HCT116 (cell line): ENCODE results near the gene SDR42E2. TPM values are rescaled to one million over a fixed set of nuclear protein-coding genes. Genes with fewer than 3 reads are reported as not detected.

Experiments used
- ATAC-seq: fragments of 200-7000 bp; cut with Tn5 transposase; 2 replicates; pipeline ENCODE4 v1.9.1; 2020; ENCODE audit warnings: mild to moderate bottlenecking, moderate library complexity
- BruUV-seq: library from RNA; stranded (reverse); fragments of 400-500 nt; replicated peaks from 2 replicates; lab custom pipeline; 2021; lab: Mats Ljungman, UMichigan
- CTCF ChIA-PET: fragments of 300-600 bp; sonication (Branson Sonifier 250); formaldehyde crosslinking; loops from one replicate; lab custom pipeline; 2021; ENCODE audit warnings: antibody characterized with exemption; lab: Charles Lee
- POLR2A ChIA-PET: fragments of 300-600, 350-600 bp; sonication (Branson Sonifier 250); formaldehyde crosslinking; loops from one replicate; lab custom pipeline; 2021; ENCODE audit warnings: antibody characterized with exemption; lab: Charles Lee
- RAD21 ChIA-PET, 2 experiments: fragments of 300-600 bp; sonication (Branson Sonifier 250); formaldehyde crosslinking; loops; one replicate each; lab custom pipeline; 2023; ENCODE audit warnings: low total read pairs in 2 of 2; ENCODE audit not compliant: uncharacterized antibody in 2 of 2, unreplicated experiment in 2 of 2, low non-redundant PET in 1 of 2; lab: Charles Lee
- DNase-seq: peaks from one replicate; pipeline ENCODE4 v3.0.0-alpha.2; 2010; ENCODE audit warnings: low read depth, low spot score
- H2AFZ ChIP-seq: fragments of 200-600 bp; shearing (Covaris generic), sonication (generic); 2 replicates; pipeline ENCODE4 v1.6.1; 2017; ENCODE audit warnings: low read depth, mixed run types, mixed read lengths, antibody characterized with exemption, low read length; ENCODE audit not compliant: poor library complexity, severe bottlenecking
- H3K27ac ChIP-seq: 2 replicates; pipeline ENCODE4 v1.5.1; 2012; ENCODE audit warnings: low read depth, low read length
- H3K27me3 ChIP-seq: fragments of 200-600 bp; sonication (generic); 2 replicates; pipeline ENCODE4 v1.6.1; 2016; ENCODE audit warnings: mixed run types, low read length, mixed read lengths; ENCODE audit not compliant: insufficient read depth
- H3K36me3 ChIP-seq, 2 experiments: fragments of 200-500 bp in 1 of 2; fragments of 200-600 bp in 1 of 2; sonication (Bioruptor generic) in 1 of 2; sonication (generic) in 1 of 2; 2 replicates each; pipeline versions ENCODE4 v1.5.1 to v1.6.1; 2014 to 2016; ENCODE audit warnings: low read length in 2 of 2, inconsistent platforms in 1 of 2, mixed read lengths in 1 of 2, mixed run types in 1 of 2; ENCODE audit not compliant: insufficient read depth in 2 of 2, control insufficient read depth in 1 of 2
- H3K4me1 ChIP-seq, 2 experiments: fragments of 200-600 bp in 1 of 2; sonication (generic) in 1 of 2; 2 replicates each; pipeline versions ENCODE4 v1.5.1 to v1.6.1; 2012 to 2017; ENCODE audit warnings: low read length in 2 of 2, inconsistent platforms in 1 of 2, mild to moderate bottlenecking in 1 of 2, mixed read lengths in 1 of 2, mixed run types in 1 of 2, moderate library complexity in 1 of 2; ENCODE audit not compliant: insufficient read depth in 2 of 2, control insufficient read depth in 1 of 2
- H3K4me2 ChIP-seq: fragments of 200-600 bp; sonication (generic); 2 replicates; pipeline ENCODE4 v1.6.1; 2017; ENCODE audit warnings: mixed run types, low read length, mixed read lengths
- H3K4me3 ChIP-seq, 2 experiments: fragments of 200-600 bp in 1 of 2; sonication (generic) in 1 of 2; replicated peaks in 1 of 2; 2 replicates each; pipeline ENCODE4 v1.5.1; 2011 to 2016; ENCODE audit warnings: low read length in 2 of 2, control low read depth in 1 of 2, low read depth in 1 of 2, mild to moderate bottlenecking in 1 of 2, mixed read lengths in 1 of 2, mixed run types in 1 of 2
- H3K79me2 ChIP-seq: fragments of 200-600 bp; sonication (generic); 2 replicates; pipeline ENCODE4 v1.6.1; 2017; ENCODE audit warnings: mild to moderate bottlenecking, mixed run types, low read length, moderate library complexity, mixed read lengths; ENCODE audit not compliant: insufficient read depth
- H3K9ac ChIP-seq: fragments of 200-600 bp; sonication (generic); 2 replicates; pipeline ENCODE4 v1.6.1; 2016; ENCODE audit warnings: low read length, mixed read lengths
- H3K9me2 ChIP-seq: fragments of 200-600 bp; sonication (generic), shearing (Covaris generic); 2 replicates; pipeline ENCODE4 v1.6.1; 2017; ENCODE audit warnings: mixed run types, mild to moderate bottlenecking, moderate library complexity; ENCODE audit not compliant: insufficient read depth
- H3K9me3 ChIP-seq, 2 experiments: fragments of 200-500 bp in 1 of 2; fragments of 200-600 bp in 1 of 2; sonication (Bioruptor generic) in 1 of 2; sonication (generic) in 1 of 2; 2 replicates each; pipeline ENCODE4 v1.6.1; 2014 to 2017; ENCODE audit warnings: low read length in 2 of 2, mixed read lengths in 2 of 2, inconsistent platforms in 1 of 2, low read depth in 1 of 2, mild to moderate bottlenecking in 1 of 2, mixed run types in 1 of 2, moderate library complexity in 1 of 2; ENCODE audit not compliant: control insufficient read depth in 1 of 2, insufficient read depth in 1 of 2
- H4K20me1 ChIP-seq: fragments of 200-600 bp; sonication (generic), shearing (Covaris generic); 2 replicates; pipeline ENCODE4 v1.6.1; 2017; ENCODE audit warnings: mixed run types, mild to moderate bottlenecking, moderate library complexity; ENCODE audit not compliant: insufficient read depth
- CEBPB ChIP-seq: IDR thresholded peaks from 2 replicates; pipeline ENCODE4 v1.6.1; 2012; ENCODE audit warnings: low read depth
- ELF1 ChIP-seq: IDR thresholded peaks from 2 replicates; pipeline ENCODE4 v1.6.1; 2012; ENCODE audit warnings: low read depth, borderline replicate concordance
- EZH2phosphoT487 ChIP-seq: fragments of 200-600 bp; IDR thresholded peaks from 2 replicates; pipeline ENCODE4 v1.6.1; 2018; ENCODE audit warnings: antibody characterized with exemption, borderline replicate concordance
- FOSL1 ChIP-seq: IDR thresholded peaks from 2 replicates; pipeline ENCODE4 v1.6.1; 2012; ENCODE audit warnings: low read depth
- JUND ChIP-seq: IDR thresholded peaks from 2 replicates; pipeline ENCODE4 v1.6.1; 2012
- POLR2AphosphoS5 ChIP-seq: IDR thresholded peaks from 2 replicates; pipeline ENCODE4 v1.6.1; 2011; ENCODE audit warnings: mild to moderate bottlenecking, low read depth, low read length, moderate library complexity
- SIN3A ChIP-seq: IDR thresholded peaks from 2 replicates; pipeline ENCODE4 v1.6.1; 2012; ENCODE audit warnings: low read depth
- SP1 ChIP-seq: IDR thresholded peaks from 2 replicates; pipeline ENCODE4 v1.6.1; 2012; ENCODE audit warnings: low read depth
- YY1 ChIP-seq: IDR thresholded peaks from 2 replicates; pipeline ENCODE4 v1.6.1; 2011; ENCODE audit warnings: low read length, low read depth, moderate library complexity, mild to moderate bottlenecking; ENCODE audit not compliant: insufficient replicate concordance; ENCODE audit errors: extremely low read depth
- ZFX ChIP-seq: fragments of 450-650 bp; IDR thresholded peaks from 2 replicates; pipeline ENCODE4 v1.6.1; 2017
- intact Hi-C: fragments of 100-400 bp; cut with micrococcal nuclease; formaldehyde crosslinking; loops from 2 replicates; pipeline ENCODE4 v1.10.0; 2022
- total RNA-seq: library from RNA; stranded (reverse); gene quantifications from one replicate; pipeline ENCODE4 v1.2.1, GENCODE V29; 2021; ENCODE audit not compliant: unreplicated experiment
- TF ChIP-seq, protein P1 (sequence below): IDR thresholded peaks from 2 replicates; pipeline ENCODE4 v1.6.1; 2011; ENCODE audit warnings: mild to moderate bottlenecking, low read length, moderate library complexity; ENCODE audit not compliant: insufficient replicate concordance; ENCODE audit errors: extremely low read depth
- TF ChIP-seq, protein P2 (sequence below), 3 experiments: fragments of 200-600 bp in 1 of 3; sonication (generic) in 1 of 3; IDR thresholded peaks in 2 of 3; conservative IDR thresholded peaks in 1 of 3; 2 replicates each; pipeline ENCODE4 v1.5.1; 2012 to 2017; ENCODE audit warnings: low read depth in 2 of 3, low read length in 2 of 3, antibody characterized with exemption in 1 of 3, borderline replicate concordance in 1 of 3, control low read depth in 1 of 3, mild to moderate bottlenecking in 1 of 3, mixed read lengths in 1 of 3, mixed run types in 1 of 3, moderate library complexity in 1 of 3; ENCODE audit not compliant: insufficient read depth in 1 of 3

SDR42E2 gene
- total RNA-seq, 1 experiment from 2014 or later, result 0.27 TPM

DNA sequence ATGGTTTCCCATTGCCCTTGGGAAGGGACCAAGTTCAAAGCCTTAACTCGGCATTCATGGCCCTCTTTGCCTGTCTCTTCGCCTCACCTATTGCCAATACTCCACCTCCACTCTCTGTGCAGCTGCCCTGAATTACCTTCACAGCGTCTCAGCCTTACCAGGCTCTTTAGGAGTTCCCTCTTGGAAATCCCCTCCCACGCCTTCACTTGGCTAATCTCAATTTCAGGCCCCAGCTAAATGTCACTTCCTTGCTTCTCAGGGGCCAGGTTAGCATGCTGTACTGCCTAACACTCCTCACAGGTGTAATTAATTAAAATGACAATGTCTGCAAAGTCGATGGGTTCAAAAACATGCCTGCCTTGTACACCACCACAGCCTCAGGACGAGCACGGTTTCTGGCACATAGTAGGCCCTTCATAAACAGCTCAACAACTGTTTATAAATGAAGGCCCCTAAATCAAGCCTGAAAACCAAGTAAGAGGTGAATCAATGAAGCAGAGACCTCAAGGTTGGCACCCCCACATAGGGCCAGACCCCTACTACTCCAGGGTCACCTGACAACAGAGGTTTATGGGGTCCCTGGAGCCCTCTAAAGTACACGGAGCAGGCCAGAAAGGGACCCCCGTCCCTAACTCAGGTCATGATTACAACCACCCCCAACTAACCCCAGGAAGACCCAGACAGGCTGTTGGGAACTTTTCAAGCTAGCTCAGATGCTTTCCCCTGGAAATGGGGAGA is 32.6 kb downstream of the SDR42E2 start:
- BruUV-seq, result no TSS peak

More for the DNA sequence above, 32.6 kb downstream of the SDR42E2 start:
- no peaks in the 10 kb centered on the region for H3K79me2 ChIP-seq
- H3K9ac ChIP-seq, result no peak overlapping the region
- no peaks in the 10 kb centered on the region for H4K20me1 ChIP-seq
- POLR2A ChIA-PET, result no interaction called here
- no peaks in the 10 kb centered on the region for H3K27me3 ChIP-seq
- RAD21 ChIA-PET, result no interaction called here
- peak overlapping the region; percentile 97 for H3K4me2 ChIP-seq
- CTCF ChIA-PET, result no interaction called here
- H3K36me3 ChIP-seq, result no peaks in the 10 kb centered on the region
- DNase-seq (no peak), ATAC-seq (no peak)
- H3K9me2 ChIP-seq, result no peaks in the 10 kb centered on the region
- no peak overlapping the region for H3K4me3 ChIP-seq
- H3K9me3 ChIP-seq, result no peaks in the 10 kb centered on the region
- peaks cover 20 to 48% of the 10 kb centered on the region in 2 experiments for H3K4me1 ChIP-seq
- no peak overlapping the region for H2AFZ ChIP-seq
- intact Hi-C loops, result loop anchor here (1.0 kb wide), 1 partner anchor 102 kb away; the partner anchor contains the start of gene POLR3E
- no peak overlapping the region for H3K27ac ChIP-seq
- TF ChIP-seq JUND (no peak), ZFX (no peak), POLR2AphosphoS5 (no peak), SIN3A (no peak), SP1 (no peak), ELF1 (no peak), YY1 (no peak), EZH2phosphoT487 (no peak), FOSL1 (no peak), CEBPB (no peak)
- TF ChIP-seq, protein P1, sequence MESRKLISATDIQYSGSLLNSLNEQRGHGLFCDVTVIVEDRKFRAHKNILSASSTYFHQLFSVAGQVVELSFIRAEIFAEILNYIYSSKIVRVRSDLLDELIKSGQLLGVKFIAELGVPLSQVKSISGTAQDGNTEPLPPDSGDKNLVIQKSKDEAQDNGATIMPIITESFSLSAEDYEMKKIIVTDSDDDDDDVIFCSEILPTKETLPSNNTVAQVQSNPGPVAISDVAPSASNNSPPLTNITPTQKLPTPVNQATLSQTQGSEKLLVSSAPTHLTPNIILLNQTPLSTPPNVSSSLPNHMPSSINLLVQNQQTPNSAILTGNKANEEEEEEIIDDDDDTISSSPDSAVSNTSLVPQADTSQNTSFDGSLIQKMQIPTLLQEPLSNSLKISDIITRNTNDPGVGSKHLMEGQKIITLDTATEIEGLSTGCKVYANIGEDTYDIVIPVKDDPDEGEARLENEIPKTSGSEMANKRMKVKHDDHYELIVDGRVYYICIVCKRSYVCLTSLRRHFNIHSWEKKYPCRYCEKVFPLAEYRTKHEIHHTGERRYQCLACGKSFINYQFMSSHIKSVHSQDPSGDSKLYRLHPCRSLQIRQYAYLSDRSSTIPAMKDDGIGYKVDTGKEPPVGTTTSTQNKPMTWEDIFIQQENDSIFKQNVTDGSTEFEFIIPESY, result no peak
- TF ChIP-seq, protein P2, sequence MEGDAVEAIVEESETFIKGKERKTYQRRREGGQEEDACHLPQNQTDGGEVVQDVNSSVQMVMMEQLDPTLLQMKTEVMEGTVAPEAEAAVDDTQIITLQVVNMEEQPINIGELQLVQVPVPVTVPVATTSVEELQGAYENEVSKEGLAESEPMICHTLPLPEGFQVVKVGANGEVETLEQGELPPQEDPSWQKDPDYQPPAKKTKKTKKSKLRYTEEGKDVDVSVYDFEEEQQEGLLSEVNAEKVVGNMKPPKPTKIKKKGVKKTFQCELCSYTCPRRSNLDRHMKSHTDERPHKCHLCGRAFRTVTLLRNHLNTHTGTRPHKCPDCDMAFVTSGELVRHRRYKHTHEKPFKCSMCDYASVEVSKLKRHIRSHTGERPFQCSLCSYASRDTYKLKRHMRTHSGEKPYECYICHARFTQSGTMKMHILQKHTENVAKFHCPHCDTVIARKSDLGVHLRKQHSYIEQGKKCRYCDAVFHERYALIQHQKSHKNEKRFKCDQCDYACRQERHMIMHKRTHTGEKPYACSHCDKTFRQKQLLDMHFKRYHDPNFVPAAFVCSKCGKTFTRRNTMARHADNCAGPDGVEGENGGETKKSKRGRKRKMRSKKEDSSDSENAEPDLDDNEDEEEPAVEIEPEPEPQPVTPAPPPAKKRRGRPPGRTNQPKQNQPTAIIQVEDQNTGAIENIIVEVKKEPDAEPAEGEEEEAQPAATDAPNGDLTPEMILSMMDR (IDR thresholded peaks at IDR 0.05 in 2 of 3, conservative IDR thresholded peaks at IDR 0.05 in 1 of 3; ENCODE audit: borderline replicate concordance in 1 of 3, insufficient read depth in 1 of 3, low read depth in 2 of 3, low read length in 2 of 3), result no peak
